Activated CD8-positive, alpha-beta memory T cell treated with anti-CD3 and anti-CD28 coated beads, Interleukin-2, amount 50 U/mL, for 48 hours (primary cell): ENCODE data around the gene SLC26A4.

ENCODE experiments used
- DNase-seq: peaks from one replicate; pipeline ENCODE4 v3.0.0-alpha.2; 2020

The SLC26A4 gene

DNA sequence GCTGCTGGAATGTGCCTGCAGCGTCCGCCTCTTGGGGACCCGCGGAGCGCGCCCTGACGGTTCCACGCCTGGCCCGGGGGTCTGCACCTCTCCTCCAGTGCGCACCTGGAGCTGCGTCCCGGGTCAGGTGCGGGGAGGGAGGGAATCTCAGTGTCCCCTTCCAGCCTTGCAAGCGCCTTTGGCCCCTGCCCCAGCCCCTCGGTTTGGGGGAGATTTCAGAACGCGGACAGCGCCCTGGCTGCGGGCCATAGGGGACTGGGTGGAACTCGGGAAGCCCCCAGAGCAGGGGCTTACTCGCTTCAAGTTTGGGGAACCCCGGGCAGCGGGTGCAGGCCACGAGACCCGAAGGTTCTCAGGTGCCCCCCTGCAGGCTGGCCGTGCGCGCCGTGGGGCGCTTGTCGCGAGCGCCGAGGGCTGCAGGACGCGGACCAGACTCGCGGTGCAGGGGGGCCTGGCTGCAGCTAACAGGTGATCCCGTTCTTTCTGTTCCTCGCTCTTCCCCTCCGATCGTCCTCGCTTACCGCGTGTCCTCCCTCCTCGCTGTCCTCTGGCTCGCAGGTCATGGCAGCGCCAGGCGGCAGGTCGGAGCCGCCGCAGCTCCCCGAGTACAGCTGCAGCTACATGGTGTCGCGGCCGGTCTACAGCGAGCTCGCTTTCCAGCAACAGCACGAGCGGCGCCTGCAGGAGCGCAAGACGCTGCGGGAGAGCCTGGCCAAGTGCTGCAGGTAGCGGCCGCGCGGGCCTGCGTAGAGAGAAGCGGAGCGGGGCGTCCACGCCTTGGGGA is 645 bp downstream of the SLC26A4 start:
- DNase-seq = peak; percentile 80

DNA sequence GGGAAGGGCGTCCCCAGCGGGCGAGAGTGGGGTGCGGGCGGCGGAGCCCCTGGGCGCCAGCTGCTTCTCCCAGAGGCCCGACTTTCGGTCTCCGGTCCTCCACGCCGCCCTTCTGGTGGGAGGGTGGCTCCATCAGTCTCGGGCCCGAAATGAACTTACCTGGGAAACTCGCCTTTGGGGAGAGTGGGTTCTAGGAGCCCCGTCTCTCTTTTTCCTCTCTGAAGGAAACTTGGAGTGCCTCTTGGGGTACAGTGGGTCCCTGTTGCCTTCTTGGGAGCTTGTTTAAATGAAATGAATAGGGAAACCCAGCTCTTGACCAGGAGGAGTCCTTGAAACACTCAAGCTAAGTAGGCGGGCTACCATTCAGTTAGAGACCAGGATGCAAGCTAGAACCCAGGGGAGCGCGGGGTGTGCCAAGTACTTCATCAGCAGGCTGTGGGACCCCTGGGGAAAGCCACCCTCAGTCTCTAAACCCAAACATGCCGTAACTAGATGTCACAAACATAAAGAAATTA is 1.3 kb downstream of the SLC26A4 start:
- no peak for DNase-seq

DNA sequence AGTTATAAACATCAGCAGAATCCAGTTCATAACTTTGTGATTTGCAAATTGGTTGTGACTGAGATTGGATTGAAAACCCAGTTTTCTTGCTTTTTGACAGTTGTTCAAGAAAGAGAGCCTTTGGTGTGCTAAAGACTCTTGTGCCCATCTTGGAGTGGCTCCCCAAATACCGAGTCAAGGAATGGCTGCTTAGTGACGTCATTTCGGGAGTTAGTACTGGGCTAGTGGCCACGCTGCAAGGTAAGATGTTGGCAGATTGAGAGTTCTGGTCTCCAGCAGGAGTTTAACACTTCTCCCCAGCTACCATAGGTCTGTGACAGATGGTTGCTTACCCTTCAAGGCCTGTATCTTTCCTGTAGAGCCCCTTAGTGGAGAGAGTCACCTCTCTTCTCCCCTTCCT is 2.6 kb downstream of the SLC26A4 start:
- DNase-seq = no peak

DNA sequence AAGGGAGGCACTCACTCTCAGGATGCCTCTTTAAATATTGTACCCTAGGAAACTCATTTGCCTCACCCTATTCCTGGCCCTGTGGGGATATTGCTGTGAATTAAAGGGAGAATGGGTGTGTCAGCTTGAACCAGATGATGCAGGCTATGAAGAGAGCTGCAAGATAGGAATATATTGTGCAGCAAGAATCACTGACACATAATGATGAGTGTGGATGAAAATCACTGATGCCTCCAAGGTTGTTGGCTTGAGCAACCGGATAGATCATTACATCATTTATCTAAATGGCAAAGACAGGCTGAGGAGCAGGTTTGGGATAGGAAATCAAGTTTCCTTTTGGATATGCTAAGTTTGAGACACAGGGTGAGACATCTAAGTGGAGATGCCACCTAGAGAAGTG is 6.2 kb downstream of the SLC26A4 start:
- DNase-seq = no peak

DNA sequence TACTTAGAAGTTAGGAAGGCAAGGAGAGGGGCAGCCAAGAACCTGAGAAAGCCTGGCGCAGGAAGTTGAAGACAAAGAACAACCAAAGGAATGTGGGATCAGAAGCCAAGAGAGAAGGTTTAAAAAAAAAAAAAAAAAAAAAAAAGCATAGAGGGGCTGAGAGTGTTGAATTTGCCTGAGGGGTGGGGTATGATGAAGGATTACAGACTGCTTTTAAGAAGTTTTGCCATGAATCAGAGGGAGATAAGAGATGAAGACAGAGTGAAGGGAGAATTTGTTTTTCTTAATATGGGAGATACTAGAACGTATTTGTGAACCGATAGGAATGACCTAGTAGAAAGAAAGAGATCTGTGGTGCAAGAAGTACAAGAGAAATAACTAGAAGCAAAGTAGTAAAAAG is 6.7 kb downstream of the SLC26A4 start:
- DNase-seq = no peak

DNA sequence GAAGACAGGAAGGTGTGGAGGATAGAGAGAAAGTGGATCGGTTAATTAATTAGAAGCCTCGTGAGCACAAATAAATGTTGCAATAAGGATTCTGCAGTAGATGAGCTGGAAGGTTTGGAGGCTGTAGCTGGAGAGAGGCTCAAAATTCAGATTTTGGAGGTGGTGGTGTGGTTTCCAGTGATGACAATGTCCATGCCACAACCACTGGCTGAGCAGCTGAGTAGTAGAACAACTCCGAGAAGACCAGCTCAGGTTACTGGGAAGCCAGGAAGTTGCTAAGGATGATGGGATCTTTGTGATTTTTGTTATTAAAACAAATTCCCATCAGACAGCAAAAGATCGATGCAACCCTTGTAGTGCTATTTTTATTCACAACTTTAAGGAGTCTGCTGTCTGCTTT is 7.7 kb downstream of the SLC26A4 start:
- no peak for DNase-seq

DNA sequence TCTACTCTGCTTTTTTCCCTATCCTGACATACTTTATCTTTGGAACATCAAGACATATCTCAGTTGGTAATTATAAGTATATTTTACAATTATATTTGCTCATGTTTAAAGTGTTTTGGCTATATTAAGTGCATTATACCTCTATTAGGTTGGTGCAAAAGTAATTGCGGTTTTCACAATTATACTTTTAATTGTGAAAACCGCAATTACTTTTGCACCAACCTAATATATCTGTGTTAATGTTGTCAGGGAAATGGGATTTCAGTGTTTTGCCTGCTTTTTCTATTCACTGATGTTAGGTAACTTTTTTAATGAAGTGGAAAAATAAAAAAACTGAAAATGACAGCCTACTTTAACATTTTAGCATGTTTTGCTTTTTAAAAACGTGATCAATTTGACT is 11.6 kb downstream of the SLC26A4 start:
- DNase-seq = no peak

DNA sequence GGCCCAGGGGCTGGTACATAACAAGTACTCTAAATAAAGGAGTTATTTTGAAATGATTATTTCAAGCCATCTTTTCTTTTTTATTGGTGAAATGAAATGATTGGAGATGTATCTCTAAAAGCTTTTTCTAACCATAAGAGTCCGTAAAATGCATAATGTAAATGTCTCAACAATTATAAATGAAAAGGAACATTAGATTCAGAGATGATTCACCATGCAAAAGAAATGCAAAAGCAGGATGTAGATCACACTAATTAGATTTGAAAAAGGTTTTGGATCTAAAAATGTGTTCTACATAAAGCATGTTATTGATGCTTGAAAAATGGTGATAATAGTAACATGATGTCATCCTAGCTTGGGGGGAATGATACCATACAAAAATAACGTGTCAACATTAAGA is 15.6 kb downstream of the SLC26A4 start:
- DNase-seq = no peak

DNA sequence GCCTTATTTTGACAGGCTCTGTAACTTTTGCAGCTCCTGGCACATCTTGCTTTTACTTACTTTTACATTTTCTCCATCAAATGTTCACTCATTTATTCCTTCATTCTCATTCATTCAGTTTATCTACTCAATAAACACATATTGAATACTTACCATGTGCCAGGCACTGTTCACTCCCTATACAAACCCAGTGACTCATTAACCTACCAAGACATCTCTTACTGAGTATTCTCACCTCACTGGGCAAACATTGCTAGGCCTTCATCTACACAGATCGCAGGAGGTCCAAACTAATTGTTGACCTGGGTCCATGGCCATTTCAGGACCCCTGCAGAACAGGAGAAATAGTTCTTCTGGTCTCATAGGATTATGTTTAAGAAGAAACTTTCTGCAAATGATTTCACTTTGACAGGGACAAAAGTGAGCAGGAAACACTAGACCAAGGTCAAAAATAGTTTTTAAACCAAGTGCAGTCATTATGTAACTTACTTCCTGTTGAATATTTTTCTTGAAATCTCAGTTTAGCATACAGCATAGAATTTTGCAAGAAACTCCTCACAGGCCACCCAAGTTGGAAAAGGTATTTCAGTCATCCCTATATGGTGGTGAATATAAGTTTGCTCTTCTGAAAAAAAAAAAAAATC is 17.6 kb downstream of the SLC26A4 start:
- no peak for DNase-seq

DNA sequence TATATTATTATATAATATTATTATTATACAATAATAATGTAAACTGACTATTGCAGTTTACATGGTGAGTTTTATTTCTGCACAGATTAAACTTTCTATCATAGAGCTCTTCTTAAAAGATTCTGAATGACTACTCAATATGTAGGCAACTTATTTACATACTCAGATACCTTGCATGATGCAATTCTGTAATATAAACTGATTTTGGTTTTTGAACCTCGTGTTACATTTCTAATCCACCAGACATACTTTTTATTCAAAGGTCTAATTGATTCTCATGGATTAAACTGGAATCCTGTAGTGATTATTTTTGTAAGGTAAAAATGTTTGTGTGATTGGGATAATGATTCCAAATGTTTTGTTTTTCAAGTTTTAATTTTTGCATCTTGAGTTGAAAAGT is 19.9 kb downstream of the SLC26A4 start:
- no peak for DNase-seq

DNA sequence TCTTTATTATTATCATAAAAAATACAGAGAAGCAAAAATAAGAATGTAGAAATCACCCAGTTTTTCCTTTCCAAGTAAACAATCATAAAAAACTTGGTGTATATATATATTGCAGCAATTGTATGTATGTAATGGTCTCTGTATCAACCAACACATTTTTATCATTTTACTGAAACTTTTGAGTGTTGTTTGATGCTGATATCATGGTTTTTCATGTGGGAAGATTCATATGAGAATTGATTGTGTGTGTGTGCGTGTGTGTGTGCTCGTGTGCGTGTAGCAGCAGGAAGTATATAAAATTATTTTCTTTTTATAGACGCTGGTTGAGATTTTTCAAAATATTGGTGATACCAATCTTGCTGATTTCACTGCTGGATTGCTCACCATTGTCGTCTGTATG is 22.3 kb downstream of the SLC26A4 start:
- no peak for DNase-seq

DNA sequence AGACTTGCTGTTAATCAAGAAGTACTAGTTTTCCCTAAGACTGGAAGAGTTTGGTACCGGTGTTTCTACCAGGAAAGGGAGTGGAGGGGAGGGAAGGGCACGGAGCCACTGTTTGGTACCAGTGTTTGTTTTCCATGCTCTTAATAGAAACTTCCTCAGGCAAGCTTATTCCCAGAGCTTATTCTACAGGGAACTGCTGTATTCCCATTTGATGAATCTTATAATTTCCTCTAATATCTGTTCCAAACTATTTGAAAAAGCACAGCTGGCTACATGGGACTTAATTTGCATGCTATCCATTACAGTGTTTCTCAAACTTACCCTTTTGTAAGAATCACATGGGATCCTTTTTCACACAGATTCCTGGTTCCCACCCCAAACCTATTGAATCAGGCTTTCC is 23.7 kb downstream of the SLC26A4 start:
- DNase-seq = no peak

DNA sequence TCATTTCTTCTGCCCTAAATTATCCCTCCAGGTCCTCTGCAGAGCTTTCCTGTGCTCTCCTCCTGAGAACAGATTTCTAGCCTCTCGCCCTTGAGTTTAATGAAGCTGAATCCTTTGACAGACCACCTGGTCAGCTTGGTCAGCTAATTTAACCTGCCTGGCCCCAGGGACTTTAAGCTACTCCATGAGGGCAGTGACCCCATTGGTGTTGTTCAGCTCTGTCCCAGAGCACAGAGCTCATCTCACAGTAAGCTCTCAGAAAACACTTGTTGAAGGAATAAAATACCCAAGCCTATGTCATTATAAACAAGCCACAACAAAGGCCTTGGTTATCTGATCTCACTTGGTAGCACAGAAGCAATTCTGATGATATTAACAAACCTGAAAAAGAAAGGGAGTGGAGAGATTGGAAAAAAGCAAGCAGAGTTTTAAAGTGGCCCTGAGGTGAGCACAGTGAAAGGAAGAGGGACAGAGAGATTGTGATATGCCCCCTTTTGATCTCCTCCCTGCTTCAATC is 24.4 kb downstream of the SLC26A4 start:
- no peak for DNase-seq

DNA sequence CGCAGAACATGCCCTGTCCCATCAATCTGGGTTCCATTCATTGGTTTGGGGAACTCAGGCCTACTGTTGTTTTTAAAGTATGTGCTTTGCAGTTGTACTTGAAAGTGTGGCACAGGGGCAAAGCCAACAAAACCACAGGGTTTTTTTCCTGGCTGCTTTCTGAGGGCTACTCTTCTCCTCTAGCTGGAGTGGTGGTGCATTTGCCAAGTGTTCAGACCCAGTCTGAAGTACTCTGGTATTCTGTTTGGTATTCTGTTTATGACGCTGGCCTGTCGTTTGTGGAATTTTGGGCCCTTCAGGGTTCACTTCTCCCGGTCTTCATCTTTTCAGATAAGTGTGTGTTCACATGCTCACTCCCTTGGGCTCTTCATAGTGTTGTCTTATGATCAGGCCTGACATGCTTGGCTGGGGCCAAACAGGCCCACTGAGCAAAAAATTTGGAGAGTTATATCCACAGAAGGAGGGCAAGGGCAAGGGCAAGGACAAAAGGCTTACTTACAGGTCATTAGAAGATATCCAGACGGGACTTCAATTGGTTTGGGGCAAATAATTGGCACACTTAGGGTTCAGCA is 26.3 kb downstream of the SLC26A4 start:
- DNase-seq = no peak

DNA sequence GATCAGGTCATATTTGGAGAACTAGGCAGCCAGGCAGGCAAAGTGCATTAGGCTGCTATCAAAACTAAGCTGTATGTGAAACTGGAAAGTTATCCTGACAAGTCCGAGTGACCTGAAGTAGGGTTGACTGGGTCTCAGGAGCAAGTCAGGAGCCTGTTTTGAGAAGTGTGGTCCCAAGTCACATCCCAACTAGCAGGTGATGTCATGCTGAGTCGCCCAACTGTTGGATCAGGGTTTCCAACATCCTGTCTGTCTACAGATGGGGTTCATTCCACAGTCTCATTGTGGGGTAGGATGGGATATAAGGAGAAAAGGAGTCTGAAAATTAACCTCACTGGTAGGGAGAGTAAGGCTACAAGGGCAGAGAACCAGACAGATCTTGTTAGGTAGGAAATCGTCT is 27.0 kb downstream of the SLC26A4 start:
- DNase-seq = no peak

DNA sequence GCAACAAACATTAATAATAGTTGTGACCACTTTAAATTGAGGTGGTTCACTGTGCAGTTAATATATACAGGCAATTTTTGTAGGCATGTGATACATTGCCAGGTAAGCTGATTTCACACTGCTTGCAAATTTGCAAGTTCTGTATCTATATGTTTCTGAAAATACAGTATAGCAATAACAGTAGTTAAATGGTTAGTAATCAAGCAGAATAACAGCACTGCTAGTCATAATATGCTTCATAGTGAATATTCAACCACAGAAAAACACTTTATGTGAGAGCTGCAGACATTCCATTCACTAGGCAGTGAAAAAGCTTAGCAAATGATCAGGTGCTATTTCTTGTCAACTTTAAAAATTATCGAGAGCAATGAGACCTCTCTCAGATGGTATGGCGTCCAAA is 28.9 kb downstream of the SLC26A4 start:
- no peak for DNase-seq

DNA sequence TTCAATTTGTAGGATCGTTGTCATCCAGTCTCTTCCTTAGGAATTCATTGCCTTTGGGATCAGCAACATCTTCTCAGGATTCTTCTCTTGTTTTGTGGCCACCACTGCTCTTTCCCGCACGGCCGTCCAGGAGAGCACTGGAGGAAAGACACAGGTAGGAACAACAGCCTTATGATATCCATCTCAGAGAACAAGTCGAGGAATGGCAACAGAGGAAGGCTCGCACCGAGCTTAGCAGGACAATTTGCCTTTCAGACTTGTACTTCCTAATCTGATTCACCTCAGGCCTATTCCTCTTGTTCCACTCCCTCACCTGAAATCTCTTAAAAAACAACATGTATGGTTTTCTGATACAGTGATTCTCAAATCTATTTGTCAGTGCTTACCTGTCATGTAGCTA is 29.5 kb downstream of the SLC26A4 start:
- DNase-seq = no peak

DNA sequence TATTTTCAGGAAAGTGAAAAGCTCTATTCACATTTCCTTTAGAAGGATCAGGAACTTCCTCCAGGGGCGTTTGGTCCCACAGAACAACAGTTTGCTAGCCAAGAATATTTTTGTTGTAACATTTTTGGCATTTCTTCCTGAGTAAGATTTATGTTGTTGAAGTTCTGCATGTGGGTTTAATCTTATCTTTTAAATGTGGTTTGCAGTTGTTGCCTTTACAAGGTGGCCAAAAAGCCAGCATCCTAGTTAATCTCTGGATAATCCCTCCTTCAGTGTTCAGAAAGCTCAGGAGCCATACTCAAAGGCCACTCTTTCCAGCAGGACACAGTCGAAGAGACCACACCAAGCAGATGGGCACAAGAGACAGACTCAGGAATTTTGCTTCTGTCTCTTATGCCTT is 30.0 kb downstream of the SLC26A4 start:
- DNase-seq = no peak

DNA sequence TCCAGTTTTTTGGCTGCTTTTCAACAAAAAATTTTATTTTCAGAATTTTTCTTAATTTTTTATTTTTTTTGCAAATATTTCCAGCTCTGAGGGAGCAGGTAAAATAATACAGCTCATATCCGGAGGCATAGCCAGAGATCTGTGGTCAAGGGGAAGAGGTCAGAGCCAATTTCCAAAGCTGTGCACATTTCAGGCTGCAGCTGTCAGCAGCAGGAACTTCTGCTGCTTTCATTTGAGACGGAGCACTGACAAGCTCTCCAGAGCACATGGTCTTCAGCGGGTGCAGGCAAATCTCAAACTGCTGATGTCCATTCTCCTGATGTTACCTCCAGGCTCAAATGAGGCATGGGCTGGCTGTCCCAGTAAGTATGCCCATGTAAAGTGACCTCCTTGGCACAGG is 31.1 kb downstream of the SLC26A4 start:
- DNase-seq = no peak

DNA sequence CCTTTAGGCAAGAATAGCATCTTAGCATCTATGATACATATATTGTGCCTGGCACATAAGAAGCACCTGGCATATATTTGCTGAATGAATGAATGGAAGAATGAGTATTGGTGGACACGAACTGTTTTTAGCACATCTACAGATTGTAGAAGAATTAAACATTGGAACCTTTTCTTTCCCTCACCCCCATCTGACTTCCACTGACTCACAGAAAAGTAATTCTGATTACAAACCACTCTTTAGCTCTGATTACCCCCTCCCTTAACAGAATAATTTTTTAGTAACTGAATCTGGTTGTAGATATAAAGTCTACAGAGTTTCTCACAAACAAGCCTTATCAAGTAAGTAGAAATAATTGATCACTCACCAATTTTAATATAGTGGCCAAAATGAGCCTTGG is 31.9 kb downstream of the SLC26A4 start:
- no peak for DNase-seq

DNA sequence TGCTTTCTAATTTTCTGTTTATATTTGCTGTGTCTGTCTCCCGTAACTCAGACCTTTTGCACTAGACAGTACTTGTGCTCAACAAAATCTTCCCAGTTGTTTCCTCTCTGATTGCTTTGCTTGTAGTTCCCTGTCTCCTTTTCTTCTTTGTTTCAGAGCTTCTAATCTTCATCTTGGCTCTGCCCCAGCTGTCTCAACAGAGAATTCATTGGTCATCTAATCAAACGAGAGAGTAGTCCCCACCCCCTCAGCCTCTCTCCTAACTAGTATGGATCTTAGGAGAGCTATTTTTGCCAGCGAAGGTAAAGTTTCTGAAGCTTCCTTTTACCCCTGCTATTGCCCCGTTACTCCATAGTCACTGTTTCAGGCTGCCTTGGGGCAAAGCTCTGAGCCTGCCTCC is 32.8 kb downstream of the SLC26A4 start:
- DNase-seq = no peak

DNA sequence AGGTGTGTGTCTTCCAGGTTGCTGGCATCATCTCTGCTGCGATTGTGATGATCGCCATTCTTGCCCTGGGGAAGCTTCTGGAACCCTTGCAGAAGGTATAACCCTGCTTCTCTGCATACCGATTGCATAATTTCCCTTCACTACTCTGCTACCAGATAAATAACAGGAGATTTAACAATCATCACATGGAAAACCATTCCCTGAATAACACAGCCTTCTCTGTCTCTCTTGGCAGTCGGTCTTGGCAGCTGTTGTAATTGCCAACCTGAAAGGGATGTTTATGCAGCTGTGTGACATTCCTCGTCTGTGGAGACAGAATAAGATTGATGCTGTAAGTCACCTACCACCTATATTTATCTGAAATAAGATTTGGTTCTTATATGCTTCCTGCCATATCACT is 33.8 kb downstream of the SLC26A4 start:
- DNase-seq = no peak

DNA sequence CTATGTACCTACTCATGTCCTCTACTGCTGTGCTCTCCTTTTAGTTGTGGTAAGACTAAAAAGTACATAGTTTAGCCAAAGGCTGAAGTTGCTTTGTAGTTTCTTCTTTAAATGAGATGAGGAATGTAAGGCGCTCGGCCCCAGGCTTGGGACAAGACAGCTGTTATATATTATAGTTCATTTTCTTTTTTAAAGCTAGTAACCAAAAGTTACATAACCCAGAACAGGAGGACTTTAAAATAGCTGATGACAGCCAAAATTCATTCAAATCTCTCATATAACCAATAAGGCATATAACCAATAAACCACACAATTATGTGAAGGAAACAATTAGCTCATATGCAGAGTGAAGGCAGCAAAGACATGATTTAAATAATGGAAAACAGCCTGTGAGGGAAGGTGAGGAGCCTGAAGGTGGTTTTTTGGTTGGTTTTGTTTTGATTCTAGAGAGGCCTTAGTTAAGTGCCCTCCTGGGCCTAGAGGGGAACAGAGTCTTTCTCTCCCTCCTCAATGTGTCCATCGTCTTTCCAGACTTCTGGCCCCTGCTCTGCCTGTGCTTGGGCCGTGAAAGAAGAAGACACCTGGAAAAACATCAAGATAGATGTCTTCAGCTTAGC is 35.8 kb downstream of the SLC26A4 start:
- DNase-seq = no peak
